Measurements from ENCODE around the gene HMGXB3.
"Not testable (repeated sequence)": the region's sequence is repeated elsewhere in the genome, so short reads cannot be mapped to it uniquely, and the experiment has no call there.

The HMGXB3 gene

GRCh38 chr5:150081541-150082283 is 81.2 kb downstream of the HMGXB3 start:
- no peak for TF ChIP-seq Cebpa-rat (IDR thresholded peaks at IDR 0.05)
- H3K27me3 ChIP-seq, result no peaks in the 10 kb centered on the region
- peak overlapping the region; percentile 80 to 99 (median 95) for H3K4me2 ChIP-seq

GRCh38 chr5:150082374-150082773 is 81.8 kb downstream of the HMGXB3 start:
- TF ChIP-seq Cebpa-rat (IDR thresholded peaks at IDR 0.05), result no peak; a peak in 1 of 22 replicates
- Histone ChIP-seq H3K4me1 (peaks cover 64 to 99% (median 82%) of the 10 kb centered on the region in 10 experiments), H3K9me3 (replicated peaks in 1 of 11) (no peaks in the 10 kb centered on the region), H3K27ac (peak overlapping the region; percentile 78 to 96 (median 89)), H3K4me3 (peak overlapping the region in 9 of 10 experiments; percentile 12 to 75 (median 67); a peak in 17 of 20 replicates), H3K9ac (peak overlapping the region; percentile 67 to 89 (median 82)), H3K4me2 (peak overlapping the region; percentile 80 to 99 (median 95)), H3K27me3 (no peaks in the 10 kb centered on the region), H4K20me1 (peaks cover 0 to 42% (median 0%) of the 10 kb centered on the region in 11 experiments; a peak in 2 of 22 replicates), H3K36me3 (peaks cover 0 to 42% (median 8%) of the 10 kb centered on the region in 11 experiments; a peak in 11 of 22 replicates)

More at GRCh38 chr5:150081541-150082283, 81.2 kb downstream of the HMGXB3 start:
- Histone ChIP-seq H4K20me1 (peaks cover 0 to 48% (median 0%) of the 10 kb centered on the region in 11 experiments; a peak in 2 of 22 replicates), H3K27ac (peak overlapping the region; percentile 78 to 96 (median 89)), H3K9me3 (replicated peaks in 1 of 11) (no peaks in the 10 kb centered on the region; a peak in 1 of 22 replicates), H3K36me3 (peaks cover 0 to 49% (median 8%) of the 10 kb centered on the region in 11 experiments; a peak in 11 of 22 replicates), H3K9ac (peak overlapping the region; percentile 67 to 89 (median 82)), H3K4me3 (peak overlapping the region in 9 of 10 experiments; percentile 15 to 75 (median 67); a peak in 17 of 20 replicates), H3K4me1 (peaks cover 64 to 99% (median 79%) of the 10 kb centered on the region in 10 experiments)

DNA sequence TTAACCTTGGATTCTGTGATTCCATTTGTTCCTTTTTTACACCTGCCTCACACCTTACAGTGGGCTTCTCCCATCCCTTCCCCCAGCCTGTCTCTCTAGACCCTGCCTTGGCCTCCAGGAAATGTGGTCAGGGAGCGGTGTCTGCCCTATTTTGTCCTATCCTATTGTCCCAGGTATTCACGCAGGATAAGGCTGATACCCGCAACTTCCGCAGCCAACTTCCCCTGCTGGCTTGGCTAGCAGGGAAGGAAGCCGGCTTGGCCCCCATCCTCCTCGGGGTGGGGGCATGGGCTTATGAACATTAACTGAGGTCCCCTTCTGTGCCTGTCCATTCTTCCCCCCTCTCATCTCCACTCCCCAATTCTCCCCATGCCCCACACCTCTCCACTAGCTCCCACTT is 82.3 kb downstream of the HMGXB3 start:
- peak overlapping the region; percentile 80 to 99 (median 95) for H3K4me2 ChIP-seq
- H3K27me3 ChIP-seq, result no peaks in the 10 kb centered on the region
- H3K9me3 ChIP-seq (replicated peaks in 1 of 11), result no peaks in the 10 kb centered on the region
- peaks cover 64 to 99% (median 84%) of the 10 kb centered on the region in 10 experiments for H3K4me1 ChIP-seq
- peak overlapping the region; percentile 67 to 89 (median 82) for H3K9ac ChIP-seq
- peaks cover 0 to 37% (median 0%) of the 10 kb centered on the region in 11 experiments; a peak in 2 of 22 replicates for H4K20me1 ChIP-seq
- peak overlapping the region; percentile 78 to 96 (median 89) for H3K27ac ChIP-seq
- peak overlapping the region in 9 of 10 experiments; percentile 8 to 75 (median 67); a peak in 14 of 20 replicates for H3K4me3 ChIP-seq
- no peak for TF ChIP-seq Cebpa-rat (IDR thresholded peaks at IDR 0.05)
- H3K36me3 ChIP-seq, result peaks cover 0 to 37% (median 8%) of the 10 kb centered on the region in 11 experiments; a peak in 11 of 22 replicates

- H3K4me3 ChIP-seq, result peak overlapping the region in 6 of 10 experiments; percentile 55 to 75 (median 72); a peak in 11 of 20 replicates
- H3K9me3 ChIP-seq (replicated peaks in 1 of 11); H3K27me3 ChIP-seq: not testable (repeated sequence)
- peak overlapping the region; percentile 38 to 96 (median 86); a peak in 20 of 22 replicates for H3K27ac ChIP-seq
- peak overlapping the region in 6 of 11 experiments; percentile 40 to 89 (median 80); a peak in 11 of 22 replicates for H3K9ac ChIP-seq
- H3K36me3 ChIP-seq, result peaks cover 0 to 18% (median 6%) of the 10 kb centered on the region in 11 experiments; a peak in 11 of 22 replicates
- H4K20me1 ChIP-seq, result peaks cover 0 to 18% (median 0%) of the 10 kb centered on the region in 11 experiments; a peak in 2 of 22 replicates
- peak overlapping the region; percentile 60 to 99 (median 95); a peak in 21 of 22 replicates for H3K4me2 ChIP-seq
- peaks cover 63 to 99% (median 88%) of the 10 kb centered on the region in 10 experiments for H3K4me1 ChIP-seq
These were observed 84.2 kb downstream of the HMGXB3 start for GRCh38 chr5:150084754-150085153.

- Histone ChIP-seq H3K4me2 (peak overlapping the region; percentile 60 to 99 (median 95); a peak in 19 of 22 replicates), H3K27ac (peak overlapping the region; percentile 6 to 96 (median 86); a peak in 21 of 22 replicates), H3K4me3 (peak overlapping the region in 6 of 10 experiments; percentile 55 to 75 (median 72); a peak in 12 of 20 replicates), H4K20me1 (peaks cover 0 to 12% (median 0%) of the 10 kb centered on the region in 11 experiments; a peak in 2 of 22 replicates), H3K36me3 (peaks cover 0 to 12% (median under 1%) of the 10 kb centered on the region in 11 experiments; a peak in 11 of 22 replicates), H3K27me3 (no peaks in the 10 kb centered on the region), H3K9me3 (replicated peaks in 1 of 11) (no peaks in the 10 kb centered on the region), H3K4me1 (peaks cover 59 to 97% (median 83%) of the 10 kb centered on the region in 10 experiments), H3K9ac (peak overlapping the region in 6 of 11 experiments; percentile 63 to 89 (median 80); a peak in 12 of 22 replicates)
- TF ChIP-seq Cebpa-rat (IDR thresholded peaks at IDR 0.05), result no peak
These were observed 84.8 kb downstream of the HMGXB3 start for GRCh38 chr5:150085191-150085912.

DNA sequence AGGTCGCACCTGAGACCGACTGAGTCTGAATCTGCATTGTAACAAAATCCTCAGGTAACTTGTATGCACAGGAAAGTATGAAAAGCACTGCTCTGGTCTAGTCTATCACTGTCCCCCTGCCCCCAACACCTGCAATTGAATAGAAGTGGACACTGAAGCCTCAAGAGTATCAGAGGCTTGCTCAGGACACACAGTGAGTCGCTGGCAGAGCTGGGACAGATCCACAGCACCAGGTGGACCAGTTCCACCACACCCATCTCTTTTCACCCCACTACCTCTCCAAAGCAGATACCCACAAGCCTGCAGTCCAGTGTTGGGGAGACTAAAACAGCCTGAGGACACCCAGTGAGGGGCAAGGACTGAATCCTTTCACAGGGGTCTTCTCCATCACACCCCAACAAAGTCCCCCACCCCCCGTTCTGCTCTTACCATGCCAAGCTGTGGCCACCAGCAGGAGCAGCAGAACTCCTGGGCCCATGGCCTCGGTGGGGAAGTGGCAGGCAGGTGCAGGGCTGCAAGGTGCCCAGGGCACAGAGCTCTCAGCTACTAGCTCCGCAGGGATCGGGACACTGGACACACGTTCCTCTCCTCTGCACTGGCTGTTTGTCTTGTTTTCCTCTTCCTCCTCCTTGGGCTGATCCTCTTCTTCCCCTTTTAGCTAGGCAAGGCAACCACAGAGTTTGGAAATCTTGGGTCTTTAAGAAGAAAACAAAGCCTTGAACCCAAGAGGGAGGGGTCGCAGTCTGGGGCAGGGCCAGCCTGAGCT is 85.6 kb downstream of the HMGXB3 start, which contains the start of gene CSF1R:
Gene CSF1R, minus strand, starts transcription at position 605 of the 766 bp plus-strand sequence. Its CDS starts 127 bp downstream, at position 478.
- no peaks in the 10 kb centered on the region for H3K27me3 ChIP-seq
- 0 out of 22 replicates have a peak, but pooled peaks of 1 of the 11 experiments have one; percentile 20 for TF ChIP-seq Cebpa-rat (IDR thresholded peaks at IDR 0.05)
- H3K9ac ChIP-seq, result peak within 1 kb of the TSS in 7 of 11 experiments; percentile 23 to 89 (median 79); a peak in 13 of 22 replicates
- peaks cover 51 to 96% (median 75%) of the 10 kb centered on the region in 10 experiments for H3K4me1 ChIP-seq
- peak within 1 kb of the TSS in 7 of 10 experiments; percentile 43 to 75 (median 70); a peak in 13 of 20 replicates for H3K4me3 ChIP-seq
- H4K20me1 ChIP-seq, result peaks cover 0 to 4% (median 0%) of the 10 kb centered on the region in 11 experiments; a peak in 1 of 22 replicates
- H3K9me3 ChIP-seq (replicated peaks in 1 of 11), result no peaks in the 10 kb centered on the region
- H3K4me2 ChIP-seq, result peak within 1 kb of the TSS; percentile 21 to 99 (median 95); a peak in 18 of 22 replicates
- peaks cover 0 to 5% (median 0%) of the 10 kb centered on the region in 11 experiments; a peak in 8 of 22 replicates for H3K36me3 ChIP-seq
- H3K27ac ChIP-seq, result peak within 1 kb of the TSS; percentile 6 to 96 (median 86); a peak in 21 of 22 replicates

- peaks cover 12 to 52% (median 34%) of the 10 kb centered on the region in 10 experiments for H3K4me1 ChIP-seq
- no peaks in the 10 kb centered on the region for H3K27me3 ChIP-seq
- no peak overlapping the region for H3K9ac ChIP-seq
- H4K20me1 ChIP-seq, result no peaks in the 10 kb centered on the region
- peak overlapping the region in 6 of 11 experiments; percentile 13 to 29 (median 24); a peak in 7 of 22 replicates for H3K4me2 ChIP-seq
- no peak for TF ChIP-seq Cebpa-rat (IDR thresholded peaks at IDR 0.05)
- no peaks in the 10 kb centered on the region for H3K9me3 ChIP-seq (replicated peaks in 1 of 11)
- H3K27ac ChIP-seq, result no peak overlapping the region
- H3K36me3 ChIP-seq, result no peaks in the 10 kb centered on the region
- no peak overlapping the region for H3K4me3 ChIP-seq
These were observed 91.7 kb downstream of the HMGXB3 start for GRCh38 chr5:150092159-150092787.

Data from BLaER1 treated with 17β-estradiol and CSF1 and Interleukin-3, amounts not matched to agents 10 nM and 100 nM (cell line).